Hematopoietic multipotent progenitor cell treated with erythropoietin and hydrocortisone succinate and interleukin-3 and kit ligand, for 4 days (in vitro differentiated cells): ENCODE results near the gene PRKD2.

Experiments
- DNase-seq: peaks from one replicate; pipeline ENCODE4 v3.0.0-alpha.2; 2015

The PRKD2 gene

DNA sequence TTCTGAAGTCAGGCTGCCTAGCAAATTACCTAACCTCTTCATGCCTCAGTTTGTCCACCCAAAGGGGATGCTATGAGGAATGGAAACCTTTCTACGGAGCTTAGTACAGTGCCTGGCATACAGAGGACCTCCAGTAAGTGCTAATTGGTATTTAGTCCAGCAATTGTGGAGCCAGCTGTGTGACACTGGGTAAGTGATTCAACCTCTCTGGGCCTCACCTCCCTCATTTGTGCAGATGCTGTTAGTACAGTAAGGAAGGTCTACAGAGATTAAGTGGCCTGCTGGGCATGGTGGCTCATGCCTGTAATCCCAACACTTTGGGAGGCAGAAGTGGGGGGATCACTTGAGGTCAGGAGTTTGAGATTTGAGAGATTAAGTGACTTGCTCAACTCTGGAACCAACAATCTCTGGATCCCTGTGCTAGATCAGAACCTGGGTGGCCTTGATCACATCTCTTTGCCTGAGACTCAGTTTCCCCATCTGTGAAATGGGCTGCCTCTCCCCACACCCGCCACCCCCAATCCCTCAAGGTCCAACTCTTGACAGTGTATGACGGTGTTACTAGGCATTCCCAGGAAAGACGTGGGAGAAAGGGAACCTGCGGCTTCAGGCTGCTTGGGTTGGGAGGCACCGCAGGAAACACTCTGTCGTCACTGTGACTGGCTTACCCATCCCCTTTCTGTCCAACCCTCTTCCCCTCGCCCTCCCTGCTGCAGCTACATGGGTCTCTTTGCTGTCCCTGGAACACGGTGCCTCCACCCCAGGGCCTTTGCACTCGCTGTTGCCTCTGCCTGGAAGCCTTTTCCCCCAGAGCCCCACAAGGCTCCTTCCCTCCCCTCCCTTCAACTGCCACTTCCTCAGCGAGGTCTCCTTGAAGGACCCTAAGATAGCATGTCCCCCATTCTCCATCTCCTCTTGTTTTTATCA, 18.3 kb downstream of the PRKD2 start:
- no peak for DNase-seq

DNA sequence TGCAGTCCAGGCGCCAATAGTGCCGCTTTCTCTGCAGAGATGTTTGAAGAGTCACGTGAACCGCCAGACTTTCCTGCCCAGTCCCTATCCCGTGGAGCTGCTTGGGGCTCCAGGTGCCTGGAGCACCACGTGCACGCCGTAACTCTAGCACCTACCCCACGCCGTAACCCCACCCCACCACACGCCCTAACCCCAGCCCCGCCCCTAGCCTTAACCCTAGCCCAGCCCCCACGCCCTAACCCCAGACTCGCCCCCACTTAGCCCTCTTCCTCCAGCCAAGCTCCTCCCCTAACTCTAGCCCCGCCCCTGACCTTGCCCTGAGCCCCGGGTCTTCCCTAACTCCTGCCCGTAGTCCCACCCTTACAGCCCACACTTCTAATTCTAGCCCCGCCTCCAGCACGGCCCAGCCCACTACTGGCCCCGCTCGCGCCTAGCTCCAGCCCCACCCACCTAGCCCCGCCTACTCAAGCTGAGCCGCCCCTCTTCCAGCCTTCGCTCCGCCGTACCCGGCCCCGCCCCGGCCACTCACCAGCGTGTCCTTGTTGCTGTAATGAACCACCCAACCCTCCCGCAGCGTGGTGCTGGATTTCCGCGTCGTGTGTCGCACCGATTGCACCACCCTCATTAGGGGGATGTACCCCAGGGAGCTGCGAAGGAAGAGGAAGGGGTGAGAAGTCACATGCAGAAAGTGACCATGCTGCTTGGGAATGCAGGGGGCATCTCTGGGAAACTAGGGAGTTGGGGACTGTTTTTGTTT, 19.5 kb downstream of the PRKD2 start:
- DNase-seq = peak; percentile 75

DNA sequence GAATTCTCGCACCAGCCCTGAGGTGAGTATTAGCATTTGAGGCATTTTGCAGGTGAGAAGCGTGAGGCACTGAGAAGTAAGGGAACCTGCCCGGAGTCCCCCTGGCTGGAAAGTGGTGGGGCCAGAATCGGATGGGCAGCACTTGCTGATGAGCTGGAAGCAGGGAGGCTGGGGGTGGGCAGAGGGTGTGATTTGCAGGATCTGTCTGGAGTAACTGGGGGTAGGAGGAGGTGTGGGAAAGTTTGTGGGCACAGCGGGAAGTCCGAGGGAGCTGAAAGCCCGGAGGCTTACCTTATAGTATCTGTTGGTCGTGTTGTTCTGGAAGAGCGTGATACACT, 20.1 kb downstream of the PRKD2 start:
- DNase-seq = no peak

DNA sequence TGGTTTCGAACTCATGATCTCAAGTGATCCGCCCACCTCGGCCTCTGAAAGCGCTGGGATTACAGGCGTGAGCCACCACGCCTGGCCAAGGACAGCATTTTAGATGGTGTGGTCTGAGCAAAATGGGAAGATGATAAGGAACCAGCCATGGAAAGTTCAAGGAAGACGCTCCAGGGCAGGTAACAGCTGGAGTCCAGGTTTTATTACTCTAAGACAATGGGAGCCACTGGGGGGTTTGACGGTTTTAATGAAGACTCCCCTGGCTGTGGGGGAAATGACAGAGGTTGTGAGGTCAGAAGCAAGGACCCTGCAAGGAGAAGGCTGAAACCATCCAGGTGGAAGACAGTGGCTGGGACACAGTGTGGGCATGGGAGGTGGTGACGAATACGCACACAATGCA, 20.9 kb downstream of the PRKD2 start:
- no peak for DNase-seq

DNA sequence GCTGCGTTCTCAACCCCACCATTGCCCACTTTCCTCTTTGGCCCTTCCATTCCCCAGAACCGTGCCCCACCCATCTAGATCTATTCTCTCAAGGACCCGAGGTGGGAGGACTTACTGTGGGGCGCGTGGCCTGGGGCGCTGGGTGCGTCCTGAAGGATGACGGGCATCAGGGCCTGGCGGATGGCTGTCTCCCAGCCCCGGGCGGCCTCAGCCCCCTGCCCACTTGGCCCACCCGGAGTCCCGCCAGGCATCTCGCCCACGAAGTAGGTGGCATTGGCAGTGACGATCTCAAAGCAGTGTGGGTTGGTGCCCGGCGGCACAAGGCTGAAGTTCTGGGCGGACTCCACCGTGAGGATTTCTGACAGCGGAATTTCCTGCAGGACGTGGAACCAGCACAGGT, 23.2 kb downstream of the PRKD2 start:
- no peak for DNase-seq

DNA sequence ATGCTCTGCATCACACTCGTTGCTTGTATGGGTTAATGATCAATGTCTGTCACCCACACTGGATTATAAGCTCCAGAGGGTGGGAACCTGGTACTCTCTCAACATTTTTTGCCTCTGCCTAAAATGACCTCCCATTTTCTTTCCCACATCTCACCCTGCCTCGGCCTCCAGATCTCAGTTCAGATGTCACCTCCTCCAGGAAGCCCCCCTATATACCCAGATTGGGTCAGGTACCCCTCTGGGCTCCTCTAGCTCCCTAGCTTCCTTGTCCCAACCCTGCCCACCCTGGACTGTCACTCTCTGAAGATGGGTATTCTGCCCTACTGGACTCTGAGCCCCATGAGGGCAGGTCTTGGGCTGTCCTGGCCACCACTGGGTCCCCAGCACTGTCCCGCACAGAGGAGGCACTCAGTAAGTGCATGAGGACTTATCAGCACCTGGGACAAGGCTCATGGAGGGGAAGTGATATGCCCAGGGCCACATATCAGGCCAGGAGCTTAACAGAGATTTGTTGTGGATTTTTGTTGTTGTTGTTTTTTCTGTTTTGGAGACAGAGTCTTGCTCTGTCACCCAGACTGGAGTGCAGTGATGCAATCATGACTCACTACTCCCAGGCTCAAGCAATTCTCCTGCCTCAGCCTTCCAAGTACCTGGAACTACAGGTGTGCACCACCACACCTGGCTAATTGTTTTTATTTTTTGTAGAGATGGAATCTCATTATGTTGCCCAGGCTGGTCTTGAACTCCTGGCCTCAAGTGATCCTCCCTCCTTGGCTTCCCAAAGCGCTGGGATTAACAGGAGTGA, 23.8 kb downstream of the PRKD2 start:
- DNase-seq = no peak

DNA sequence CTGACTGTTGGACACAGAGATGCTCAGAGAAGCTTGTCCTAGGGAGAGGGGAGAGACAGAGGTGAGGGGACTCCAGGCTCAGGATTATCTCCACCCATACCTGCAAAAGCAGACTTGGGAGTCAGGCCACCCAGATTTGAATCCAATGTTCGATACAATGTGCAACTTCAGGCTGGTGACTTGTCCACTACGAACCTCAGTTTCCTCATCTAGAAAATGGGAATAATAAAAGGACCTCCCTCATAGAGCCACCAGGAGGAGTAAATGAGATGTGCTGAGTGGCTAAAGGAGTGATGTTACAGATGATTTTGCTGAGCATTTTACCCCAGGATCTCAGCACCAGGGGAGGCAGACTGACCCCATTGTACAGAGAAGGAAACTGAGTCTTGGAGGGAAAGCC, 25.0 kb downstream of the PRKD2 start:
- no peak for DNase-seq

DNA sequence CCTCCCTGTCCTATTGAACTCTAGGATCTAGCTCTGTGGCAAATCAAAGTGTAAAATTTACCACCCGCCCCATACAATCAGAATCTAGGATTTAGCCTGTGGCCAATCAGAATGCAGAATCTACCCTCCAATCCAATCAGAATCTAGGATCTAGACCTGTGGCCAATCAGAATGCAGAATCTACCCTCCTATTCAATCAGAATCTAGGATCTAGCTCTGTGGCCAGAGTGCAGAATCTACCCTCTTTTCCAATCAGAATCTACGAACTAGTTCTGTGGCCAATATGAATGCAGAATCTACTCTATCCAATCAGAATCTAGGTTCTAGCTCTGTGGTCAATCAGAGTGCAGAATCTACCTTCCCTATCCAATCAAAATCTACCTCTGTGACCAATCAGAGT, 25.8 kb downstream of the PRKD2 start:
- DNase-seq = no peak

DNA sequence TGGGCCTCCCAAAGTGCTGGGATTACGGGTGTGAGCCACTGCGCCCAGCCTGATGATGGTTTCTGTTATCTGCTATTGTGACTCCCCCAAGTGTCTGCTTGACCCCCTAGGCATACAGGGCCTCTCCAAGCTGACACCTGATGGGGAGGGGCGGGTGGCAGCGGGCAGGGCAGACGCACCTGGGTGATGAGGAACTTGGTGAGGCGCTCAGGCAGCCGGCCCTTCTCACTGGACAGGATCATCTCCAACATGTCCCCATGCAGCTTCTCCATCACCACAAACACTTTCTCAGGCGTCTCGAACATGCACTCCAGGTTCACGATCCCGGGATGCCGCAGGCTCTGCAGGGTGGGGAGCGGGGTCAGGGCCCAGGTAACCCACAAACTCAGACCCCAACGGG, 27.6 kb downstream of the PRKD2 start:
- no peak for DNase-seq

DNA sequence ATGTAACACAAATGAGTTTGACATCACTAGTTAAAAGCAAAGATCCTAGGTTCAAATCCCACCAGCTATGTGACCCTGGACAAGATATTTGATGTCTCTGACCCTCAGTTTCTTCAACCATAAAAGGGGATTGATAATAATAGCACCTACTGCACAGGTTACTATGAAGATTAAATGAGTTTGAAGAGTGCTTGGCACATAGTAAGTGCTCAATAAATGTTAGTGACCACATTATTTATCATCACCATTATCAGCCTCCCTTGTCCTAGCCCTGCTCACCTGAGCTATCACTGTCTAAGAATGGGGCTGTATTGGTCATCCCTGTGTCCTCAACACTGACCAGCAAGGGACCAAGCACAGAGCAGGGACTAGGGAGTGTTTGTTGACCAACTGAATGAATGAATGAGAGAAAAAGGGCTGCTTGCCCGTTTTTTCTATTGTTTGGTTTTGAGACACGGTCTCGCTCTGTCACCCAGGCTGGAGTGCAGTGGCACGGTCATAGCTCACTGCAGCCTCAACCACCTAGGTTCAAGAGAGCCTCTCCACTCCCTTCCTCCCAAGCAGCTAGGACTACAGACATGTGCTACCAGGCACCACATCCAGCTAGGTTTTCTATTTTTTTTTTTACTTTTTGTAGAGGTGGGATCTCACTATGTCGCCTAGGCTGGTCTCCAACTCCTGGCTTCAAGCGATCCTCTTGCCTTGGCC, 29.3 kb downstream of the PRKD2 start:
- no peak for DNase-seq

DNA sequence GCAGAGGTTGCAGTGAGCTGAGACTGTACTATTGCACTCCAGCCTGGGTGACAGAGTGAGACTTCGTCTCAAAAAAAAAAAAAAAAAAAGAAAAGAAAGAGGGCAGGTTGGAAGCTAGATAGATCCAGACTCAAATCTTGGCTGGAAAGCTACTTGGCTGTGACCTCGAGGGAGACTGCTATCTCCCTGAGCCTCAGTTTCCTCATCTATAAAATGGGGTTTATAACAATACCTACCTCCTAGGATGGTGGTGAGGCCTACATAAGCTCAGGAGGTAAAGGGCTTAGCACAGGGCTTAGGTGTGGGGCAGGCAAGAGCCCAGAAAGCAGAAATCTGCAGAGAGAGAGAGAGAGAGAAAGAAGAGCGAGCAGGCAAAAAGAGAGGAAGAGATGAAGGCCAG, 31.7 kb downstream of the PRKD2 start:
- no peak for DNase-seq

DNA sequence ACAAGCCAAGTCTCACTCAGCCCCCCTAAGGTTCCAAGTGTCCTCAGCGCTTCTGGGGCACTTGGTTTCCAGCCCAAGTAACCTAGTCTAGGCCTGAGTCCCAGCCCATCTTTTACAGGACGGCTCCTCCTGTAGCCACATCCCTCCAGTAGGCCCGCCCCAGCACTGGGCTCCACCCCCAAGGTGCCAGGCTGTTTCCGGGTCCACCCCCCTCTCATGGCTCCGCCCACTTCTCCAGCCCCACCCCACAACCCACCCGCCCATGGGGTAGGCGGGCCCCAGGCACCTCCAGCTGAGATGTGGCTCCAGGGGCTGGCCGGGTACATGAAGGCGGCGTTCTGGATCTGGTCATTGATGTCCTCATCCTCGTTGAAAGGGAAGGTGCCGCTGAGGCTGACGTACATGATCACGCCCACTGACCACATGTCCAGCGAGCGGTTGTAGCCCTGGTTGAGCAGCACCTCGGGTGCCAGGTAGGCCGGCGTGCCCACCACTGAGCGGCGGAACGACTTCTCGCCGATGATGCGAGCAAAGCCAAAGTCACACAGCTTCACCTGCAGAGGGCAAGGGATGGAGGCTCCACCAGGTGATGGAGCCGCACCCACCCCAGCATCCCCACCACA, 38.7 kb downstream of the PRKD2 start:
- DNase-seq = peak; percentile 79

DNA sequence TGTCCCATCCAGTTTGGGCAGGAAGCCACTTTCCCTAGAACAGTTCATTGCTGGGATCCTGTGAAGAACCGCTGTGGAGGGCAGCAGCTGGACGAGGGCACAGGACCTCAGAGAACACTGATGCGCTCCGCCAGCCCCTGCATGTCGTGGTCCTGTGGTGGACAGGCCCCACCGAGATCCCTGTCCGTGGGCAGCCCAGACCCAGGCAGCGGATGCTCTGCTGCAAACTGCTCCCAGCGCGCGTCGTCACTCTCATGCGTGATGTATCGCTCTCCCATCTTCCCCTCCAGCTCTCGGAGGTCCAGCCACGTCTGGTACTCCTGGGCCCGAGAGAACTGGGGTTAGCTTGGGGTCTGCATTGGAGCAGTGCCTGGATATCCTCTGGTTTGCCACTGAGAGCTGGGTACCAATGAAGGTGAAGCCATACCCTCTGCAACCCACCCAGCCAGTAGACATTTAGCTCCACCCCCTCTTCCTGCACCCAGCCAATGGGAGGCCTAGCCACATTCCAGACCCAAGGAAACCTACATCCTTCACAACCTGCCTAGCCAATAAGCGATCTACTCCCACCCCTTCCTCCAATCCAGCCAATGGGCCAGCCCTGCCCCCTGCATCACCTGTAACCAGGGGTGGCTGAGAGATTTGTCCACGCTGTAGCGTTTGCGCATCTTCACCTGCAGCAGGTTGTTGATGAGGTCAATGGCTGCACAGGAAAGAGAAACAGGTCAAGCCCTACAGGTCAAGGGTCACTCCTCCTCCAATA, 42.3 kb downstream of the PRKD2 start:
- no peak for DNase-seq

DNA sequence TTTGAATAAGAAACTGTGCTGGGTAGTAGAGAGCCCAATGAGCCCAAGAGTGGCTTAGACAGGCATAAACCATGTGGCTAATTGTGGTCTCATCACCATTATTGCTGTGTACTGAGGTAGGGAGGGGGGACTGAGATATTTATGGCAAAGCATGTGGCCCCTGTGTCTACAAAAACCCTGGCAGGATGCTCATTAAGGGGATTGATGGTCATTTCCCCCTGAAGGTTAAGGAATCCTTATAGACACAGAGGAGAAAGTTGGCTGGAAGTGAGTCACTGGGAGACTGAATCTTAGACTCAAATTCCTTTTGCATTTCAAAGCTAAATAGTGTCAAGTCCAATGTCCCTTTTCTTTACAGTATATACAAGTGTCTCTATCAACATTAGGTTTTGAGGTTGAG, 46.1 kb downstream of the PRKD2 start:
- DNase-seq = no peak

DNA sequence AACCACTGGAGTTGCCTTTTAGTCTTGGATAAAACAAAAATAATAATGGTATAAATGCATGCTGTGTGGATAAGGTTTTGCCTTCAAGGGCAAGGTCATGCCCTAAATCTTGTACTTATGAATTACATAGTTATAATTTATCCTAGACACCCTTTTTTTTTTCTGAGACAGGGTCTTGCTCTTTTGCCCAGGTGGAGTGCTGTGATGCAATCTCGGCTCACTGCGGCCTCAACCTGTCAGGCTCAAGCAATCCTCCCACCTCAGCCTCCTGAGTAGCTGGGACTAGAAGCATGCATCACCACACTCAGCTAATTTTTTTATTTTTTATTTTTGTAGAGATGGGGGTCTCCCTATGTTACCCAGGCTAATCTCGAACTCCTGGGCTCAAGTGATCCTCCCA, 48.3 kb downstream of the PRKD2 start:
- no peak for DNase-seq

DNA sequence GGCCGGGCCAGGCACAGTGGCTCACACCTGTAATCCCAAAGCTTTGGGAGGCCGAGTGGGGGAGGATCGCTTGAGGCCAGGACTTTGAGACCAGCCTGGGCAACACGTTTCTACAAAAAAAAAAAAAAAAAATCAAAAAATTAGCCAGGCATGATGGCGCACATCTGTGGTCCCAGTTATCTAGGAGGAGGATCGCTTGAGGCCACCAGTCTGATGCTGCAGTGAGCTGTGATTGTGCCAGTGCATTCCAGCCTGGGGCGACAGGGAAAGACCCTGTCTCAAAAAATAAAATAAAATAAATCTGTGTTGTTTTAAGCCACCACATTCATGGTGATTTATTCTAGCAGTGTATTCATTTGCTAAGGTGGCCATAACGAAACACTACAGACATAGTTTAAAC, 51.8 kb downstream of the PRKD2 start:
- no peak for DNase-seq

DNA sequence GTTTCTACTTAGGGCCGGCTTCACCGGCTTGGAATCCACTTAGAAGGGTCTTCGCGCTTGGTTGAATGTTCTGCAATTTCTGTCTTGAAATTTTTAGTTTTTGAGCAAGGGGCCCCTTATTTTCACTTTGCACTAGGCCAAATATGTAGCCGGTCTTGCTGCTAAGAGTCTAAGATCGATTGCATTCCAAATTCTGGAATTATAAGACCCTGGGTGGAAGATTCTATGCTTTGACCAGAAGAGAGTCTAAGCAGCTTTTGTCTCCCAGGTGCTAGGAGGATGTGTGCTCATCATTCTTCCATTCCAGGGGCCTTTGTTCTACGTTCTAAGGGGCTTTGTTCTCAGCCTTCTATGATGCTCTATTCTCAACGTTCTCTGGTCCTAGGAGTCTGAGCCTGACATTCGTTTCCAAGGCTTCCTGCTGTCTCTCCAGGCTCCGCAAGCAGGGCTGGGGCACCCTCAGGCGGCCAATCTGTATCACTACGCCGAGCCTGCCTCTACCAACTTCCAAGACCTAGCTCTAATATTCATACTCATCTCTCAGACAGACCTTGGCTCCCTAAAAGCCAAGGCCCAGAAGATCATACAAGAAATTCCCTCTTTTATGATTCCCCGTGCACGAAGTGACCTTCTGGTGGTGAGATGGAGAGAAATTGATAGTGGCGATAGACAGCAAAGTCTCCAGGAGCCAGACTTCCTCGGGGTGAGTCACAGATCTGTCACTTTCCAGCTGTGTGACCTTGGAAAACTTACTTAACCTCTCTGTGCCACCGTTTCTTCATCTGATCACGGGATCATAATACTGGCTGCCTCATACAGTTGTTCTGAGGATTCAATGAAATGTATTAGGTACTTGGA, 55.0 kb downstream of the PRKD2 start:
- peak; percentile 94 for DNase-seq

DNA sequence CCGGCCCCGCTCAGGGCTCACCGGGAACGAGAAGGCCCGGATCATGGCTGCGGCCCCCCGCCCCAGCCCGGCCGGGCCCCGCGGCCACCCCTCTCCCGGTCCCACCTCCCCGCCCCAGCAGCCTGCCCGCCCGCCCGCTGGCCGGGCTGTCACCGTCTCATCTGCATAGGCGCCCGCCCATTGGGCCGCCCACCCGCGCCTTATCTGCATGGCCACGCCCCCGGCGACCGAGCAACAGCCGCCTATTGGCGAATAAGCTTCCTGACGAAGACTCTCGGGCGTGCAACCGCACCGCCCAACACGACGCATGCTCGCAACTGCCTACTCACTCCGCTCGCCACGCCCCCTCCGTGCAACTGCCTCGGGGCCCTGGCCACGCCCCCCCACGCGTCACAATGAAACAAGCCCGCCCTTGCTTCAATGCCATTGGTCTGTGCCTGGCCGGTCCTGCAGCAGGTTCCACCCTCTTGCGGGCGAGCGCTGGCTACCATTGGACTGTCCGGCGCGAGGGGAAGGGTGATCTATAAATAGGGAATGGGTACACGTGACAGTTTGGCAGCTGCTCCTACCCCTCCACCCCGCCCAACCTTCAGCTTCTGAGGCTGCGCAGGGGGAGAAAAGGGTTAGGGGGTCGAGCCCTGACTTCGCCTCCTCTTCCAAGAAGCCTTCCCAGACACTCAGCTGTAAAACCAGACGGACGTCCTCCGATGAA, 55.7 kb downstream of the PRKD2 start, which contains the start of gene DACT3:
Gene DACT3, minus strand, starts transcription at position 163 of the 712 bp plus-strand sequence. Its CDS starts 118 bp downstream, at position 45.
- DNase-seq = peak; percentile 100

DNA sequence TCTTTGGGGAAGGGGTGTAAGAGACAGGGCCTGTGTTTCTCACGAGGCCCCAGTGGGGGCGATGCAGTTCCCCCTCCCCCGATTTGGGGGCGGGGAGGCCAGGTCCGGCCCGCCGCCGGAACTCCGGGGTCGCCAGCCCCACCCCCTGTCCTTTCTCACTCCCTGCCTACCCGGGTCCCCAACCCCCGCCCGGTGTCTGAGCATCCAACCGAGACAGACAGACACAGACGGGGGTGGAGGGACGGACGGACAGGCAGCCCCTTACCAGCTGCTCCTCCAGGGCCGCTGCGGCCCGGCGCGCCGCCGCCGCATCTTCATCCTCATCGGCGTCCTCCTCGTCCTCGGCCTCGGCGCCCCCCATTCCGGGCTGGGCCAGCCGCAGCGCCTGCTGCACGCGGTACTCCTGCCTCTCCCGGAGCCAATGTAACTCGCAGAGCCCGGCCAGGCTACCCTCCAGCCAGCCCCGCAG, 56.3 kb downstream of the PRKD2 start:
- no peak for DNase-seq
